Activated CD4-positive, alpha-beta T cell treated with anti-CD3 and anti-CD28 coated beads for 48 hours (primary cell): Measurements from ENCODE around the gene COL5A1.

Experiments used
- DNase-seq: peaks from one replicate; pipeline ENCODE4 v3.0.0-alpha.2; 2020

The COL5A1 gene

GRCh38 chr9:134626571-134627416 is 14.8 kb upstream of the COL5A1 start:
- no peak for DNase-seq

GRCh38 chr9:134627417-134628353 is 13.9 kb upstream of the COL5A1 start:
- DNase-seq = no peak

GRCh38 chr9:134628354-134628736 is 13.3 kb upstream of the COL5A1 start:
- DNase-seq = no peak

- no peak for DNase-seq
Observed at GRCh38 chr9:134629061-134629585, 12.5 kb upstream of the COL5A1 start.

GRCh38 chr9:134629586-134630392 is 11.8 kb upstream of the COL5A1 start:
- DNase-seq = no peak

GRCh38 chr9:134630393-134630790 is 11.2 kb upstream of the COL5A1 start:
- DNase-seq = no peak

- no peak for DNase-seq
Observed at GRCh38 chr9:134630861-134631260, 10.7 kb upstream of the COL5A1 start.

- no peak for DNase-seq
Observed at GRCh38 chr9:134631881-134632280, 9.7 kb upstream of the COL5A1 start.

- no peak for DNase-seq
Observed at GRCh38 chr9:134632329-134632728, 9.3 kb upstream of the COL5A1 start.

- DNase-seq = no peak
Observed at GRCh38 chr9:134633362-134634142, 8.1 kb upstream of the COL5A1 start.

- no peak for DNase-seq
Observed at GRCh38 chr9:134634176-134634575, 7.4 kb upstream of the COL5A1 start.

- DNase-seq = no peak
Observed at GRCh38 chr9:134634667-134635230, 6.9 kb upstream of the COL5A1 start.

- no peak for DNase-seq
Observed at GRCh38 chr9:134635351-134636148, 6.1 kb upstream of the COL5A1 start.

GRCh38 chr9:134636149-134636507 is 5.5 kb upstream of the COL5A1 start:
- no peak for DNase-seq

GRCh38 chr9:134637241-134637640 is 4.4 kb upstream of the COL5A1 start:
- DNase-seq = no peak

GRCh38 chr9:134637696-134638501 is 3.7 kb upstream of the COL5A1 start:
- no peak for DNase-seq

GRCh38 chr9:134638502-134639090 is 3.0 kb upstream of the COL5A1 start:
- DNase-seq = no peak

GRCh38 chr9:134639994-134640393 is 1.6 kb upstream of the COL5A1 start:
- no peak for DNase-seq

GRCh38 chr9:134640506-134641172 is 964 bp upstream of the COL5A1 start:
- DNase-seq = no peak
